KBM-7 (cell line): ENCODE measurements around the gene KLHL29.
A peak's percentile ranks its signal among the peaks of the same experiment; 100 is the strongest.
"Not testable (repeated sequence)": the region's sequence is repeated elsewhere in the genome, so short reads cannot be mapped to it uniquely, and the experiment has no call there.

Source experiments
- DNase-seq: peaks from one replicate; pipeline ENCODE4 v3.0.0-alpha.2; 2015
- in situ Hi-C: fragments of 300-500 bp; cut with MboI; formaldehyde crosslinking; loops from 2 replicates; pipeline ENCODE4 v1.14.3; 2020; ENCODE audit warnings: low sequenced_read_pairs, low pct_unique_long_range_greater_than_20kb, mixed read lengths

Gene KLHL29

DNA sequence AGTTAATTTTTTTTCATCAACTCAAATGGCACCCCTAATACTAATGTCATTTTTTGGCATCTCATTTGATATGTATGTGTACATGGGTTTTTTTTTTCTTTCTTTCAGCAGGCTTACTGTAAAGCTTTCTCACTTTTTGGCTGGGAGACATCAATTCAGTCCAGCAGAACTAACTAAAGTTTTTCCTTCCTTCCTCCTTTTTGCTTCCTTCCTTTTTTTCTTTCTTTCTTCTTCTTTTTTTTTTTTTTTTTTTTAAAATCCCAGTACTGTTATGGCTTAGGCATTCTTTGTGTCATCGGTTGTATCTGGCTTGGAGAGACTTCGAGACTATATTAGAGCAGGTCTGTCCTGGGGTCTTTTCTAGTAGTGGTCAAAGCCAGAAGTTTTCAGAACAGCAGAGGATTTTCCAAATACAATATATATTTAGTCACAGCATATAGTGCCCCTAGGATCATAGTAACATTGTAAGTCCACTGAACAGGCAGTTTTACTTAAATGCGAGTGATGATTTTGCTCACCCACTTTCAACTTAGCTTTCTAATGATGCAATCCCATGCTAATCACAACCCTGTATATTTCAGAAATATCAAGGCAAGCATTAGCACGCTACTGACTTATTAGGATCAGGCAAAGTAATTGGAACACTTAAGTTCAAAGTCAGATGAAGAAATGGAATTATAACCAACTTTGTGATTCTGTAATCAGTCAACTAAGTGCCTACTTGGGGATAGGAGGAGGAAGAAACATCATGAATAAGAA lies 4.0 kb downstream of the KLHL29 start:
- no peak for DNase-seq
- in situ Hi-C loops = no loop called here

DNA sequence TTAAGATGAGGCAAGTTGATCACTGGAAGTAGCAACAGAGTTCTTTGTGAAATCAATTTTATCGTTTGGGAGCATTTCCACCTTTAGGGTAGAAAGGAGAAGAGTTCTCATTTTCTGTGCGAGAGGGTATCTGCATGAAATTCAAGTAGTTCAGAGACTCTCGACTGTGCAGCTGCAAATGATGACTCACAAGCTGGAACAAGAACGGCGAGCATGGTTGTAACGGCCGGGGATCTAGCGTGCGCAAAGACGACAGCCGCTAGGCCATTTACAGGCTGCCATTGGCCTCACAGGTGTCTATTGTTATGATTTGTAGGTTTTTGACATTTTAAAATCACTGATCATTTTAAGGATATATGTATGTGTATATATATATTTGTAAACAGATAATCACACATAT lies 5.2 kb downstream of the KLHL29 start:
- in situ Hi-C loops = no loop called here
- DNase-seq = peak; percentile 19

DNA sequence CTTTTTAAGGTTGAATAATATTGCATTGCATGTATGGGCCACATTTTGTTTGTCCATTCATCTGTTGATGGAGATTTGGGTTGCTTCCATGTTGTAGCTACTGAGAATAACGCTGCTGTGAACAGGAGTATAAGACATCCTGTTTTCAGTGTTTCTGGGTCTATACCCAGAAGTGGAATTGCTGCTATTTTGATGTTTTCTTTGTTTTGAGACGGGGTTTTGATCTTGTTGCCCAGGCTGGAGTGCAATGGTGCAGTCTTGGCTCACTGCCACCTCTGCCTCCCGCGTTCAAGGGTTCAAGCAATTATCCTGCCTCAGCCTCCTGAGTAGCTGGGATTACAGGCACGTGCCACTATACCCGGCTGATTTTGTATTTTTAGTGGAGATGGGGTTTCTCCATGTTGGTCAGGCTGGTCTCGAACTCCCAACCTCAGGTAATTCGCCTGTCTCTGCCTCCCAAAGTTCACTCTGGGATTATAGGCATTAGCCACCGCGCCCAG lies 6.3 kb downstream of the KLHL29 start:
- DNase-seq, in situ Hi-C loops: not testable (repeated sequence)

DNA sequence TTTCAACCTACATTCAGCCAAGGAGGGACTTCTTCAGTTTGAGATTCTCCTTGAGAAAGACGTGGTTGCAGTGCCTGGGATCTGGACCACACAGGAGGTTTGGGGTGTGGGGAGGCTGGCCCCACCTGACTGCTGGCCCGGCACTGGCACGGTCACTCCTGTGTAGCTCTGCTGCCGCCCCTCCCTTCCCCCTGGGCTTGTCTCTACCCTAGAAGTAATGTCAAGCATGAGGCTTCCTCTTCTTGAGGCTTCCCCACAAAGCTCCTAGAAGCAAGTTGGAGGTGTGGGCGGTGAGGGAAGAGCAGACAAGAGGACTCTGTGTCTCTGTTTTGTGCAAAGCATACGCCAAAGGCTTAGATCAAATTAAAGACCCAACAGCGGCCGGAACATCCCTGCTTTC lies 8.7 kb downstream of the KLHL29 start:
- no peak for DNase-seq
- in situ Hi-C loops = no loop called here

DNA sequence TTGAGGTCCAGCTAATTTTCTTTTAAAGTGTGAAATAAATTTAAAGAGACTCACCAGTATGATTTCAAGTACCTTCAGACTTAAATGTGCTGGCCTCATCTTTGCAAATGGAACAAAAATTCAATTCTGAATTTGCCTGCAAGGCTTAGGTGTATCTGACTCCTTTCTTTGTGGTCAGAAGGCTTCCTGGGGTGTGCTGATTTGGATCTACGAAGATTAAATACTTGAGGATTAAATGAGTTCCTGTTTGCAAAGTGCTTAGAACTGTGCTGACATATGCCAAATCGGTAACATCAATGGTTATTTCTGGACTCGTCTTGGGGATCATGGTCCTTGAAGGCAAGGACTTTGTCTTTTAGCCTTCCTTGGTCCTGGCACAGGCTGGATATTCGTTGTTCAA lies 9.7 kb downstream of the KLHL29 start:
- DNase-seq = no peak
- in situ Hi-C loops = no loop called here

DNA sequence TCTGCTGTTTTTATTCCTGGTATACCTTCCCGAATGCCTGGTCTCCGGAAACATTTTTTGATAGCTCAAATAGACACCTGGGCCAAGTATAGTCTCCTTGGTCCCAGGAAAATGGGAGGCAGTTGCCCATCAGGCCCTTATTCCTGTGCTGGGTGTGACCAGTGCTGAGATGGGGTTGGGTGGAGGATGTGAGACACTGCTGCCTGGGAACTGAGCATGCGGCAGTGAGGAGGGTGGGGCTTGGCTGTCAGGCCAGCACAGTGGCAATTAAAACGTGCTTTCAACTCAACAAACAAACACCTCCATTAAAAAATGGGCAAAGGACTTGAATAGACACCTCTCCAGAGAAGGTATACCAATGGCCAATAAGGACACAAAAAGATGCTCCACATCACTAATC lies 12.5 kb downstream of the KLHL29 start:
- in situ Hi-C loops = no loop called here
- no peak for DNase-seq

DNA sequence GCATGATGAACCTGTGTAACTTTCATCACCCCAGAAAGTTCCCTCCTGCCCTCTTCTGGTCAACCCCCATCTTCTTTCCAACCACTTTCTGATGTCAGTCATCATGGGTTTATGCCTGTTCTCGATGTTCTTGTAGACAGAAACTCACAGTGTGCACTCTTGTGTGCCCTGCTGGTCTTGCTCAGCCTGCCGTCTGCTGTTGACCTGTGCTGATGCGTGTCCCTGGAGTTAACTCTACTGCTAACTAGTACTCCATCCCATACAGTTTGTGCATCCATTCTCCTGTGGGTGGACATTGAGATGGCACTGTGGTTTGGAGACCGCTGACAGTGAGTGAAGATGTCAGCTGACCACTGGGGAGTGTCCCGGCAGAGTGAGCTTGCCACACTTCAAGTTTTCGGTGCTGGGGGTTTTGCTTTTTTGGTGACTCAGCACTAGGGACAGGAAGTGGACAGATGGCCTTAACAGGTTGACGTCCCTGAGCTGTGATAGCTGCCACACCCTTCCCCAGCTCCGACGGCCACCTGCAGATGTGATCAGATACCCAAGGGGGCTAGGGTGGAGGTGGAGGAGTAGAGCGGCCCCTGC lies 14.8 kb downstream of the KLHL29 start:
- in situ Hi-C loops = no loop called here
- no peak for DNase-seq

DNA sequence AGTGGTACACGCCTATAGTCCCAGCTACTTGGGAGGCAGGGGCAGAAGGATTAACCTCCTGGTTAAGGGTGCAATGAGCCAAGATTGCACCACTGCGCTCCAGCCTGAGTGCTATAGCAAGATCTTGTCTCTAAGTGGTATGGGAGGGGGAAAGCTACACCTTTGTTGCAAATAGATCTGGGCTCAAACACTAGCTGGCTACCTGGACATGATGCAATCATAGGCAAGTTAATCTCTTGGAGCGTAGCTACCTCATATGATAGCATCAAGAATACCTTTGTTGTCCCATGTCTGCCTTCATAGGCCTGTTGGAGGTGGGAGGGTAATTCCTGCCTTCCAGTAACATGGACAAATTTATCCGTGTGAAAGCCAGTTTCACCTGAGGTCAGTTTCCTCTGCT lies 15.7 kb downstream of the KLHL29 start:
- no peak for DNase-seq
- in situ Hi-C loops = no loop called here

DNA sequence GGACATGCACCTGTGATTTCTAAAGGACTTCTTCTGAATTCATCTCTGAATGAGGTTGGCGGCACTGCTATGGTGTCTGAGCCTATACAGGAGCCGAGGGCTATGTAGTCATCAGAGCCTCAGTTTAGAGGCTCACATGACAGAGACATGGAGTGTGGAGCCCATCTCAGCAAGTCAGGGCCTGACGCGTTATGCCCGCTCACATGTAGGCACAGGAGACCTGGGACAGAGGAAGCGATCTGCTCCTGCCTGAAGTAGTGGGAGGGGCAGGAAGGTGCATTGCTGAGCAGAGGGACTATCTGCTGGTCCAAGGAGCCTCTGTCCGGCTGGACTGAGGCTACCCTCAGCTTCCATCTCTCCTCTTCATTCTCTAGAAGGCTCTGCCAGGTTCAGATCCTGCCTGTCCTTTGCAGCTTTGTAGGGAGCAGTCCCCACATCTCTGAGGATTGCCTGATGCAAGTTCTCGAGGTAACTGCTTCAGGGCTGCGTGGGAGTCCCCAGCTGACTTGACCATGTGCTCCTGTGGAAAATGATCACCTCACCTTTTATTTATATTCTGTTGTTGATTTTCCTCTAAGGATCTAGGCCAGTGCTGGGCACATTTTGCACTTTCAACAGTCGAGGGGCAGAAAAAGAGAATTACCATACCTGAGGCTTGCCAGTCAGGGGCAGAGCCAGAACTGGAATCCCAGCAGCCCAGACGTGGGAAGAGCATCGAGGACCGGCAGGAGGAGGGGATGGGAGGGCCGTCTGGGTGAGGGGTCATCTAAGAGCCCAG lies 16.6 kb downstream of the KLHL29 start:
- in situ Hi-C loops = no loop called here
- no peak for DNase-seq

DNA sequence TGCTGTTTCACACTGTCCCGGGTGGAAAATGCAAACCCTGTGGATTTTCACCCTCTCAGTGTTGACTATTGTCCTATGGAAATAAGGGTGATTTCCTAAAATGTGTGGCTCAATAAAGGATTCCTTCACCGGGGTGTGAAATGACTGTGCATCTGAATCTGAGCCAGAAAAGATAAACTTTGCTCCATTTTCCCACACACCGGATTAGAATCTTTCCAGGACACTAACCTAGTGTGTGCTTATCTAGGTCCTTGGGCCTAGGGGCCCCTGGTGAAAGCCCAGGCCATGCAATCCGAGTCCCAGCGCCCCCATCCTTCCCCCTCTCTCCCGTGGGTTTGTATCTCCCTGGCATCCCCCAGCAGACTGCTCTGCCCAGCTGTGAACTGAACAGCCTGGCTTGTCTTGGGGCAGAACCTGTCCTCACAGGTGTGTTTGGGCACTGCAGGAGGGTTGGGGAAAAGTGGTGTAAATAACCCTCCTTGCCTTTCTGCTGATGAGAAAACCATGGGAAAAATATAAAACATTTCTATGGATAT lies 17.3 kb downstream of the KLHL29 start:
- DNase-seq = no peak
- in situ Hi-C loops = no loop called here

DNA sequence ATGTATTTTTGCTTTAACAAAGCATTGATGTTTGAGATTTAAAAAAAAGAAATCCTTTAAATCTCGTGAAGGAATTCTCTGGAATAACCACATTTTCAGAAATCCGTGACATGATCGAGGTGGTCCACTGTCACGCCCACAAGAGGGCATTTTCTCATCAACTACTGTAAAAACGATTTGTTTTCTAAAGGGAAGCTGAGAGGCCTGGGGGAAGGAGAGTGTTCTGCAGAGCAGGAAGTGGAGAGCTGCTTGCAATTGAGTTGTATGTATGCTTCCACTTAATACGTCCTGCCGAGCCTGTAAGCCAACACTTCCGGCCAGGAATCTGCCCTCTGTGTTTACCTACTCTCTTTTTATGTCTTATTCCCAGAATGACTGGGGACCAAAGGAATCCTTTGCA lies 19.4 kb downstream of the KLHL29 start:
- peak; percentile 56 for DNase-seq
- in situ Hi-C loops = no loop called here

DNA sequence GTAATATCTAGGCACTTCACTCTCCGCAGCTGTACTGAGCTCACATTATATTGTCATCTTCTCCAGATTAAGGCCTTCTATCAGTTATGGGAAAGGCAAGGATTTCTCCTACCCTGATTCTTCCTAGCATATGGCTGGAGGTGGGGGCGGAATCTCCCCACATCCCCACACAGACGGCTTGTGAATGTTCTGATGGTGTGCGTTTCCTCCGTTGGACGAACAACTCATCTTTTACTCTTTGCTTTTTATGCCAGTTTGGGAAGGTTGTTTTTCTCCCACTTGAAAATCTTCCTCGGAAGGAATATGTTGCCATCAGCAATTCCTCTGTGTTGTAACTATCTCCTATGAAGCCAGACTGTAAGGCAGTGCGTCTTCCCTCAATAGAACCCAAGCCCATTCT lies 24.3 kb downstream of the KLHL29 start:
- in situ Hi-C loops = no loop called here
- no peak for DNase-seq

DNA sequence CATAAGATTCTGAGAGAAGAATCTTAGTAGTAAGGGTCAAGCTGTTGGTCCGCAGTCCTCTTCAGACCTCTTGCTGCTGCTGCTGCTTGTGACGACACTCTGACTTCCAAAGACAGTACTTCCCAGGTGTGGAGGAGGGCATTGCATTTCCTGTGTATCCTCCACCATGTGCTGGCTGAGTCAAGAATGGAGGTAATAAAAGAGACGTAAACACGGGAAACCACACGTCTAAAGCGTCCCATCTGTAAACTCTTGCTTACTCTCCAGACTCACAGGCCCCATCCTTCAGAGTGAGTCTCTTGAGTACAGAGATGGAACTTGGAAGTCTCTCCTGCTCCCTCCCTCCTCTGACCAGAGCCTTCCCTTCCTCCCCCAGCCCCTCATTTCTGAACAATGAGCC lies 25.6 kb downstream of the KLHL29 start:
- DNase-seq = no peak

DNA sequence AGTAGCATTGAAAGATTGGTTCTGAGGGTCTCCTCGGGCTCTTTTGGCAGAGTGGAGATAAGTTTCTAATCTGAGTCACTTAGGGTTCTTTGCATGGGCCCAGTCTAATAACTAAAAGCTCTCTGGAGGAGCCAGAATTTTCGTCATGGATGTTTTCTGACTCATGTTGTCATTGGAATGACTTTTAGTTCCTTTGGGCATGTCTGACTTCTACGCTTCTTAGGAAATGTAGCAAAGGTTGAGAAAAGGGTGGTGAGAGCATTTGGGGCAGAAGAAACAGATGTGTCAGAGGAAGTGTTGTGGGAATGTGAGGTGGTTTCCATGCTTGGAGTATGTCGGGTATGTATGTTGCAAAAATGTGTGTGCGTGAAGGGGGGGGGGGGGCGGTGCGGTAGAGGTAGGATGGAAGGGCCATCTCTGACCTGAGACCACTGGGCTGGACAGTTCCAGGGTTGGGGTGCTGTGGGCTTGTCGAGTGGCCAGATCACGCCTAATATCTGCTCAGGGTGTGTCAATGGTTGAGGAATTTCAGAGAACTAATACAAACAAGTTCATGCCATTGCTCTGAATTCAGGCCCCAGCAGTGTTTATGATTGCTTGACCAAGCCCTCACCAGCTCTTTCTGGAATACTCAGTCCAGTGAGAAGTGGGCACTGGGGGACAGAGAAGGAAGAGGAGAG lies 26.9 kb downstream of the KLHL29 start:
- DNase-seq = no peak
- in situ Hi-C loops = no loop called here

More for the DNA sequence above, 25.6 kb downstream of the KLHL29 start:
- in situ Hi-C loops = no loop called here

DNA sequence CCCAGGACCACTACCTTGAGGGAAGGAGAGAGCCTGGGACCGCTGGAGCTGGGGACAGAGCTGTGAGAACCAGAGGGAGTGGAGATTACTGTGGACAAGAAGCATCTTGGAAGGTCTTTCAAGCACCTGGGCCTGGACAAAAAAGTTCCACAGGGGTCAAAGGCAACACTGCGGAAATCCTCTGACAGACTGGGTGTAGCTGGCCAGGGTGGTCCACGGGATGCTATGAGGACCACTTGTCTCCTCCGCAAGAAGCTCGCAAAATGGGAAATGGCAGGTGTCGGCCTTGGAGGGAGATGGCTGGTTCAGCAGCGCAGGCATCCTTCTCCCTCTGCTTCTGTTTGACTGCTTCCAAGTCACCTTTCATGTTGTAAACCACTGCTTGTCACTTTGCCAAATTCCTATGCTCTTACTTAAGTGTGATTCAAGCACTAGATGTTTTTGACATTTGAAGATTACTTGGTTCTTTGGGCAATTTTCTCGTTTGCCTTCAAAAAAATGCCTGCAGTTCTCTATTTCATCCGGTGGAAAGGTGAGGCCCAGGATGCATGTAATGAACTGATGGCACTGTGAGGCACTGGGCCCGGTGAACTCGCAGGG lies 27.7 kb downstream of the KLHL29 start:
- no peak for DNase-seq
- in situ Hi-C loops = no loop called here

DNA sequence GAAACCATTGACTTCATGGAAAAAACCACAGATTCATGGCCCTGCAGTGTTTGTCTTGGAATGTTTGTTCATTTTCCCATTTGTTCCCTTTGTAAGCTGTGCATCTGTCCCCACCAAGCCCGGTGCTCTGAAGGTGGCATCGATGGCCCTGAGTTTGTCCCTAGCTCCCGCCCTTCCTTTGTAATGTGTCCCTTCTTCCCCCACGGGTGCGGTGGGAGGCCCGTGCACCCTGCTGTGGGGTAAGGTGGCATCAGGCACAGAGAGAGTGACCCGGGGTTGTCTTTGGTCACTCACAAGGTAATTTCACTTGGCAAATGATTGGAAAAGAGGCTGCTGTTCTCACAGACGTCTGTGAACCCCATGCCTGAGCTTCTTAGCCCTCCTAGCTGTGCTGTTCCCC lies 28.7 kb downstream of the KLHL29 start:
- DNase-seq = no peak
- in situ Hi-C loops = no loop called here

DNA sequence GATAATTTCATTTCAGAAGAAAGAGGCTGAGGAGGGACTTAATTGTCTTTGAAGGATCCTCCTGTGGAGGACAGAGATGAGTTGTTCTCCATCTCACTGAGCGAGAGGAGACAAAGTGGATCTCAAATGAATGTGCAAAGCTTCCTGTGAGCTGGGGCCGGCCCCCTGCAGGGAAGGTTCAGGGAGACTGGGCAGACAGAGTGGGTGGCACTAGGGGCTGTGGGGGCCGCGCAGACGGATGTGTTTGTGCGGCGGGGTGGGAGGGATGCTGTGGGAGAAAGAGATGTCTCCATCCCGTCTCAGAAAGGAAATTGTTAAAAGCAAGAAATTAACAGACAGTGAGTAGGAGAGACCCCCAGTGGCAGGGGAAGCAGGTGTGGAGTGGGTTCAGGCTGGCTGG lies 29.1 kb downstream of the KLHL29 start:
- in situ Hi-C loops = no loop called here
- no peak for DNase-seq

DNA sequence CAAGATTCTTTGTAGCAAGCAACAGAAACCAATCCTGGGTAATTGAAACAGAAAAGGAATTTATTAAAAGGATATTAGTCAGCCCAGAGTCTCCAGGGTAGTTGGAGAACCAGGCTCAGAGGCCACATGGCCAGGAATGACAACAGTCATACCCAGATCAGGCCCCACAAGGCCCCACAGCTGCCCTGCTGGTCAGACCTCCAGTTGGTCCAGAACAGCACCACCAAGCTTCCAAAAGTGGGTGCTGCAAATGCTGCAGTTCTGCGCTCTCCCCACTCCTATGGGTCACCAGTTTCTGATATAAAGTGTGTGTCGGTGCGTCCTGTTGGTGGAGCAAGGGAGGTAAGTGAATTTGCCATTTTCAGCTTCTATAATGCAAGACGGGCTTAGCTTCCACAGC lies 29.9 kb downstream of the KLHL29 start:
- in situ Hi-C loops = no loop called here
- DNase-seq = no peak

DNA sequence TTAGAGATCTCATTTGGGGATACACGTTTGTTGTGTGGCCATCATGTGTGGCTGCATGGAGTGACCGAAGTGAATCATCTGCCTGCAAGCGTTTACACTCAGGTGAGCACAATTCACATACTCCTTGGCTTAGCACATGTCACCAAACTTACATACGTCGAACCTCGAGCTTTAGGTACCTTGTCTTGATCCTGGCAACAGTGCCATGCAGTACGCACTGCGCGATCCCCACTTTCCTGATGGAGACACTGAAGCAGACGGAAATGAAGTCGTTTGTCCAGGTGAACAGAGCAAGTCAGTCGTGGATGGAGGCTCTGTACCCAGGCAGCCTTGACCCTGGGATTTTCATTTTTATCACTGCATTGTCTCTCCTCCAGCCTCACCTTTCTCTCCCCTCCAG lies 32.3 kb downstream of the KLHL29 start:
- DNase-seq = no peak
- in situ Hi-C loops = no loop called here
